Kidney (tissue), 14 donors: ENCODE measurements around the gene ADISSP. TPM values are rescaled to one million over a fixed set of nuclear protein-coding genes. Genes with fewer than 3 reads are reported as not detected.

Experiments used
- DNase-seq, 5 donors: peaks; one replicate each; pipeline ENCODE4 v3.0.0-alpha.2; 2013 to 2020
- FAIRE-seq: peaks from 2 replicates; lab custom pipeline; 2012; peaks lifted over from hg19 to GRCh38; lab: Jason Lieb, UNC
- H3K27ac ChIP-seq, 2 donors: one replicate each; pipeline ENCODE4 v1.7.0; 2013; ENCODE audit warnings: low read depth in 2 of 2, low read length in 2 of 2, inconsistent platforms in 1 of 2
- H3K27me3 ChIP-seq: one replicate; pipeline ENCODE4 v1.7.1; 2013; ENCODE audit warnings: low read length, inconsistent platforms; ENCODE audit not compliant: control insufficient read depth, insufficient read depth
- H3K36me3 ChIP-seq, 3 donors: one replicate each; pipeline versions ENCODE4 v1.7.0 to v1.7.1; 2013; ENCODE audit warnings: low read length in 3 of 3, control low read depth in 1 of 3, inconsistent platforms in 1 of 3; ENCODE audit not compliant: insufficient read depth in 3 of 3, control insufficient read depth in 2 of 3
- H3K4me1 ChIP-seq, 3 donors: one replicate each; pipeline versions ENCODE4 v1.7.0 to v1.7.1; 2013; ENCODE audit warnings: low read length in 3 of 3, inconsistent platforms in 1 of 3, low read depth in 1 of 3; ENCODE audit not compliant: control insufficient read depth in 2 of 3, insufficient read depth in 2 of 3
- H3K4me3 ChIP-seq, 3 donors: one replicate each; pipeline versions ENCODE4 v1.7.0 to v1.8.1; 2013; ENCODE audit warnings: low read length in 3 of 3, control low read depth in 1 of 3, inconsistent platforms in 1 of 3
- H3K9ac ChIP-seq, 3 donors: one replicate each; pipeline versions ENCODE4 v1.7.0 to v1.7.1; 2013; ENCODE audit warnings: low read length in 3 of 3, control low read depth in 1 of 3, inconsistent platforms in 1 of 3
- H3K9me3 ChIP-seq, 3 donors: one replicate each; pipeline versions ENCODE4 v1.7.0 to v1.7.1; 2013; ENCODE audit warnings: low read length in 3 of 3, control low read depth in 1 of 3, inconsistent platforms in 1 of 3; ENCODE audit not compliant: control insufficient read depth in 2 of 3, insufficient read depth in 1 of 3
- intact Hi-C: fragments of 100-400 bp; cut with DNase I; formaldehyde crosslinking; loops from one replicate; pipeline ENCODE4 v1.11.1; 2022
- polyA plus RNA-seq: library from polyadenylated mRNA; stranded (reverse); fragments of 350-450 nt; fragmentation: Illumina TruSeq; extraction: RNeasy Lipid Tissue Mini Kit (QIAGEN cat#74804); gene quantifications from one replicate; pipeline ENCODE4 v1.2.3, GENCODE V29; 2014; ENCODE audit warnings: low read depth, low replicate concordance; ENCODE audit not compliant: insufficient read depth
- total RNA-seq: library from RNA; stranded (reverse); fragmentation: NEBNext Ultra II Directional; extraction: Animal tissue kit (Norgen Biotek cat#: 25700); gene quantifications from one replicate; pipeline ENCODE4 v1.2.1, GENCODE V29; 2021
- TF ChIP-seq, protein P1 (sequence below): IDR thresholded peaks from 3 replicates; pipeline ENCODE4 v1.5.1; 2012; ENCODE audit warnings: mild to moderate bottlenecking, moderate library complexity, borderline replicate concordance; ENCODE audit not compliant: insufficient read depth; ENCODE audit errors: extremely low read depth
- donor health status: control.
- donor health status: control.
- donor health status: control.
- donor health status: control.
- donor health status: control.
- donor health status: DM: yes; HTN: yes; CAD: no.
- donor health status: Normal renal cell carcinoma (clear cell type).

The ADISSP gene
- total and polyA plus RNA-seq, 2 donors from 2014 or later, result 26.3 to 31.8 TPM

- FAIRE-seq (no peak), DNase-seq (no peak)
- no peaks in the 10 kb centered on the region for H3K27me3 ChIP-seq
- no peak overlapping the region for H3K27ac ChIP-seq
- no peak overlapping the region for H3K9ac ChIP-seq
- TF ChIP-seq, protein P1, sequence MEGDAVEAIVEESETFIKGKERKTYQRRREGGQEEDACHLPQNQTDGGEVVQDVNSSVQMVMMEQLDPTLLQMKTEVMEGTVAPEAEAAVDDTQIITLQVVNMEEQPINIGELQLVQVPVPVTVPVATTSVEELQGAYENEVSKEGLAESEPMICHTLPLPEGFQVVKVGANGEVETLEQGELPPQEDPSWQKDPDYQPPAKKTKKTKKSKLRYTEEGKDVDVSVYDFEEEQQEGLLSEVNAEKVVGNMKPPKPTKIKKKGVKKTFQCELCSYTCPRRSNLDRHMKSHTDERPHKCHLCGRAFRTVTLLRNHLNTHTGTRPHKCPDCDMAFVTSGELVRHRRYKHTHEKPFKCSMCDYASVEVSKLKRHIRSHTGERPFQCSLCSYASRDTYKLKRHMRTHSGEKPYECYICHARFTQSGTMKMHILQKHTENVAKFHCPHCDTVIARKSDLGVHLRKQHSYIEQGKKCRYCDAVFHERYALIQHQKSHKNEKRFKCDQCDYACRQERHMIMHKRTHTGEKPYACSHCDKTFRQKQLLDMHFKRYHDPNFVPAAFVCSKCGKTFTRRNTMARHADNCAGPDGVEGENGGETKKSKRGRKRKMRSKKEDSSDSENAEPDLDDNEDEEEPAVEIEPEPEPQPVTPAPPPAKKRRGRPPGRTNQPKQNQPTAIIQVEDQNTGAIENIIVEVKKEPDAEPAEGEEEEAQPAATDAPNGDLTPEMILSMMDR, result no peak
- no peak overlapping the region for H3K4me3 ChIP-seq
- peaks cover 0 to 11% (median 3%) of the 10 kb centered on the region in 3 donors for H3K4me1 ChIP-seq
- H3K36me3 ChIP-seq, result no peaks in the 10 kb centered on the region
- intact Hi-C loops, result no loop called here
- no peaks in the 10 kb centered on the region for H3K9me3 ChIP-seq
These were observed 4.1 kb upstream of the ADISSP start for GRCh38 chr20:3771552-3772058.

DNA sequence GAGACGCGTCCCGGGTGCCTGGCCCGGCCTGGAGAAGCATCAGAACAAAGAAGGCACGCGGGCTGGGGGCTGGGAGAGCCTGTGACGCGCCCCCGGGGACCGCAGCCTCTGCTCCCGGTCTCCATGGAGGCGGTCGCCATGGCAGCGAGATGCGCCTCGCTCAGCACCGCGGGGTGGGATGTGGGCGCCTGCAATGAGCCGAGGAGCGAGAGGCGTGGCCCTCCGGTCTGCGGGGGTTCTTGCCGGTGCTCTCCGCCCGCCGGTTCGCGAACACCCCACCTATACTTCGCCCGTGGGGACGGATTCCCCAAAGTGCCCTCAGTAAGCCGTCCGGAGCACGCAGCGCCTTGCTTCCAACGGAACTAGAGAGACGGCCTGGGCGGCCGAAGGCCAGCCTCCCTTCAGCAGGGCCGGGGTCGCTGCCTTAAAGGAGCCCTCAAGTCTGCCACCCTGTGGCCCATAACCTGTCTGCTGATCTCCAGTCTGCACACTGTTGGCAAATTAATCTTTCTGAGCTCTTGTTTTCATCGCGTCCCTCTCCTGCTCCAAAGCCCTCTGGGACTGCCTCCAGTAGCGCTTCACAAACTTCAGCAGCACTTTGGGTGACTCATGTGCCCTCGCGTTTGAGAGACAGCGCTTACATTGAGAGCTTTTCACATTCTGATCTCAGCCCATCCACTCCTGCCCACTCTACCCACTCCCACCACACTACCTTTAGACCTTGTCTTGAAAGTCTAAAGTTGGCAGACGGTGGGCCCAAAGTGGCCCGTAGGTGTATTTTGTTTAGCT lies 983 bp upstream of the ADISSP start:
- no peak for FAIRE-seq
- H3K36me3 ChIP-seq, result no peaks in the 10 kb centered on the region
- peak; percentile 83 to 92 (median 90) for DNase-seq
- no peaks in the 10 kb centered on the region for H3K9me3 ChIP-seq
- peak overlapping the region; percentile 73 to 88 (median 85) for H3K4me3 ChIP-seq
- intact Hi-C loops, result no loop called here
- H3K27ac ChIP-seq, result peak overlapping the region; percentile 87 to 91
- H3K9ac ChIP-seq, result peak overlapping the region in 2 of 3 donors; percentile 81 to 94
- no peaks in the 10 kb centered on the region for H3K27me3 ChIP-seq
- TF ChIP-seq, protein P1, result peak; percentile 38
- peaks cover 0 to 14% (median 4%) of the 10 kb centered on the region in 3 donors for H3K4me1 ChIP-seq

DNA sequence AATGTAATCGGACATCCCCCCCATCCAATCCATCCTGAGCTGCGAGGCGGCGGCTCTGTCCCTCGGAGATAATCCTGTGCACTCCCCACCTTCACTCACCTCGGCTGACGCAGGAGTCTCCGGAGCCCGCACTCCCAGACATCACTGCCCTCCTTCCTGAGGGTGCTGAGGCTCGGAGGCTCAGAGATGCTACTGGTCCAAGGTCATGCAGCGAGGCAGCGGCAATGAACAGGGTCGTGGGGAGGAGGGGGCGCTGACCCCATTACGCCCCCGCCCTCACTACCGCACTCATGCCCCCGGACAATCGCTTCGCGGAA lies 485 bp downstream of the ADISSP start:
- H3K9me3 ChIP-seq, result no peaks in the 10 kb centered on the region
- DNase-seq (no peak), FAIRE-seq (no peak)
- no peaks in the 10 kb centered on the region for H3K27me3 ChIP-seq
- H3K4me3 ChIP-seq, result peak overlapping the region; percentile 37 to 85 (median 54)
- peaks cover 0 to 14% (median 4%) of the 10 kb centered on the region in 3 donors for H3K4me1 ChIP-seq
- peak overlapping the region in 2 of 3 donors; percentile 46 to 51 for H3K9ac ChIP-seq
- H3K36me3 ChIP-seq, result no peaks in the 10 kb centered on the region
- H3K27ac ChIP-seq, result no peak overlapping the region
- TF ChIP-seq, protein P1, result no peak
- intact Hi-C loops, result no loop called here
